GM12878 (cell line): ENCODE results near the gene COL18A1. TPM values are rescaled to one million over a fixed set of nuclear protein-coding genes. Genes with fewer than 3 reads are reported as not detected.

Experiments used
- ATAC-seq: fragments of 200-7000 bp; cut with Tn5 transposase; 3 replicates; pipeline ENCODE4 v1.9.1; 2020; ENCODE audit warnings: mild to moderate bottlenecking, moderate library complexity
- BruUV-seq: library from RNA; stranded (reverse); fragments of 400-500 nt; replicated peaks from 2 replicates; lab custom pipeline; 2021; lab: Mats Ljungman, UMichigan
- CTCF ChIA-PET: fragments of 300-600 bp; sonication (Branson Sonifier 250); formaldehyde crosslinking; extraction: SDS; loops from one replicate; lab custom pipeline; 2021; ENCODE audit warnings: inconsistent platforms; lab: Yijun Ruan, JAX
- POLR2A ChIA-PET: fragments of 350-600 bp; formaldehyde crosslinking; extraction: SDS; loops from one replicate; lab custom pipeline; 2021; ENCODE audit warnings: inconsistent platforms; lab: Charles Lee
- RAD21 ChIA-PET: fragments of 300-600 bp; sonication (Branson Sonifier 250); formaldehyde crosslinking; loops from one replicate; lab custom pipeline; 2023; ENCODE audit warnings: antibody characterized with exemption; ENCODE audit not compliant: unreplicated experiment; lab: Charles Lee
- SMC1A ChIA-PET: fragments of 300-600 bp; sonication (Branson Sonifier 250); formaldehyde crosslinking; loops from one replicate; lab custom pipeline; 2023; ENCODE audit not compliant: unreplicated experiment, uncharacterized antibody; lab: Charles Lee
- DNase-seq: peaks from one replicate; pipeline ENCODE4 v3.0.0-alpha.2; 2011; ENCODE audit warnings: low read depth, low spot score
- FAIRE-seq: peaks from 3 replicates; lab custom pipeline; 2011; peaks lifted over from hg19 to GRCh38; lab: Jason Lieb, UNC
- H2AFZ ChIP-seq: 2 replicates; pipeline ENCODE4 v1.6.0; 2011; ENCODE audit warnings: low read depth, low read length, control low read depth; ENCODE audit not compliant: control insufficient read depth
- H3K27ac ChIP-seq: 2 replicates; pipeline ENCODE4 v1.5.1; 2011; ENCODE audit warnings: control low read depth; ENCODE audit not compliant: control insufficient read depth, insufficient read depth
- H3K27me3 ChIP-seq, 2 experiments: replicated peaks in 1 of 2; 2 replicates each; pipeline versions ENCODE4 v1.6.0 to v1.6.1; 2011; ENCODE audit warnings: low read length in 1 of 2; ENCODE audit not compliant: control insufficient read depth in 2 of 2, insufficient read depth in 2 of 2
- H3K36me3 ChIP-seq, 2 experiments: 2 replicates each; pipeline ENCODE4 v1.5.1; 2011; ENCODE audit warnings: low read length in 1 of 2; ENCODE audit not compliant: control insufficient read depth in 2 of 2, insufficient read depth in 2 of 2
- H3K4me1 ChIP-seq: 2 replicates; pipeline ENCODE4 v1.6.1; 2011; ENCODE audit warnings: mild to moderate bottlenecking, low read length, moderate library complexity, mixed read lengths; ENCODE audit not compliant: control insufficient read depth, insufficient read depth
- H3K4me2 ChIP-seq: 2 replicates; pipeline ENCODE4 v1.6.0; 2011; ENCODE audit warnings: control low read depth; ENCODE audit not compliant: control insufficient read depth, insufficient read depth
- H3K4me3 ChIP-seq: fragments of 200-600 bp; sonication (generic); 2 replicates; pipeline ENCODE4 v1.5.1; 2016
- H3K79me2 ChIP-seq: 2 replicates; pipeline ENCODE4 v1.6.0; 2011; ENCODE audit warnings: low read length; ENCODE audit not compliant: control insufficient read depth, insufficient read depth
- H3K9ac ChIP-seq: 2 replicates; pipeline ENCODE4 v1.8.0; 2011; ENCODE audit warnings: low read length, control low read depth, mixed read lengths; ENCODE audit not compliant: control insufficient read depth, insufficient read depth
- H3K9me3 ChIP-seq: replicated peaks from 3 replicates; pipeline ENCODE4 v1.5.1; 2011; ENCODE audit warnings: mild to moderate bottlenecking, low read length; ENCODE audit not compliant: control insufficient read depth, insufficient read depth
- H4K20me1 ChIP-seq: 2 replicates; pipeline ENCODE4 v1.6.0; 2011; ENCODE audit not compliant: control insufficient read depth, insufficient read depth
- BHLHE40 ChIP-seq, 2 experiments: fragments of 450-650 bp in 1 of 2; IDR thresholded peaks; 2 replicates each; pipeline ENCODE4 v1.6.1; 2011 to 2017; ENCODE audit warnings: low read depth in 2 of 2, borderline replicate concordance in 1 of 2, improper control_type of control experiment in 1 of 2, low read length in 1 of 2, mild to moderate bottlenecking in 1 of 2
- GABPA ChIP-seq: IDR thresholded peaks from 2 replicates; pipeline ENCODE4 v1.6.1; 2014; ENCODE audit warnings: antibody characterized with exemption, low read depth, mild to moderate bottlenecking, inconsistent platforms
- KDM1A ChIP-seq: fragments of 200-600 bp; sonication (generic); IDR thresholded peaks from 2 replicates; pipeline ENCODE4 v1.6.1; 2016; ENCODE audit warnings: borderline replicate concordance
- MTA2 ChIP-seq: fragments of 450-650 bp; IDR thresholded peaks from 2 replicates; pipeline ENCODE4 v1.6.1; 2016; ENCODE audit warnings: low read depth, mild to moderate bottlenecking, moderate library complexity
- NFYB ChIP-seq: IDR thresholded peaks from 2 replicates; pipeline ENCODE4 v1.6.1; 2011; ENCODE audit warnings: low read depth, mild to moderate bottlenecking, low read length, improper control_type of control experiment, moderate library complexity; ENCODE audit not compliant: insufficient read depth
- PAX5 ChIP-seq: IDR thresholded peaks from 2 replicates; pipeline ENCODE4 v1.6.1; 2011; ENCODE audit warnings: low read depth, low read length, borderline replicate concordance
- RAD51 ChIP-seq: fragments of 450-650 bp; IDR thresholded peaks from 2 replicates; pipeline ENCODE4 v1.6.1; 2016; ENCODE audit warnings: moderate library complexity, mild to moderate bottlenecking, inconsistent platforms
- RFX5 ChIP-seq: IDR thresholded peaks from 2 replicates; pipeline ENCODE4 v1.6.1; 2011; ENCODE audit warnings: low read depth, low read length, improper control_type of control experiment
- STAT1 ChIP-seq: fragments of 450-650 bp; conservative IDR thresholded peaks from 2 replicates; pipeline ENCODE4 v1.6.1; 2014; ENCODE audit warnings: antibody characterized with exemption, mild to moderate bottlenecking
- TCF12 ChIP-seq: IDR thresholded peaks from 2 replicates; pipeline ENCODE4 v1.6.1; 2011; ENCODE audit warnings: low read depth, mild to moderate bottlenecking, low read length
- TCF3 ChIP-seq: IDR thresholded peaks from 2 replicates; pipeline ENCODE4 v1.6.1; 2012; ENCODE audit warnings: low read depth, mild to moderate bottlenecking, low read length, borderline replicate concordance; ENCODE audit not compliant: insufficient read depth
- WGBS: methylation state at CpG from one replicate; pipeline ENCODE4 v1.1.6; 2016; ENCODE audit warnings: low lambda C conversion rate; ENCODE audit not compliant: insufficient replicate concordance, insufficient coverage; ENCODE audit errors: missing lambda C conversion rate; 5-methylcytosine and 5-hydroxymethylcytosine counted together
- in situ Hi-C: fragments of 300-500 bp; cut with MboI; formaldehyde crosslinking; loops from 9 replicates; pipeline ENCODE4 v1.14.3; 2018; ENCODE audit warnings: mixed read lengths
- intact Hi-C: fragments of 100-400 bp; cut with micrococcal nuclease; formaldehyde crosslinking; loops from one replicate; pipeline ENCODE4 v1.14.2; 2022; ENCODE audit not compliant: unreplicated experiment
- polyA plus RNA-seq, 11 experiments: library from polyadenylated mRNA; depleted of rRNA in 4 of 11; unstranded in 6 of 11; stranded (reverse) in 5 of 11; fragments of >200 nt; fragmentation: Nextera tagmentation in 4 of 11; fragmentation: Illumina TruSeq in 1 of 11; extraction: Ambion mirVana in 4 of 11; extraction: Trizol in 1 of 11; gene quantifications; 1 replicate in 1 of 11; 2 replicates in 10 of 11; pipeline versions ENCODE4 v1.2.1 to v1.2.3, GENCODE V29; 2011 to 2016; ENCODE audit warnings: inconsistent platforms in 2 of 11, missing spikeins in 2 of 11, low read depth in 1 of 11
- total RNA-seq, 4 experiments: library from RNA; depleted of rRNA in 3 of 4; stranded (reverse); fragments of >200 nt in 3 of 4; fragmentation: Illumina TruSeq in 1 of 4; extraction: Trizol in 1 of 4; gene quantifications; 2 replicates each; pipeline versions ENCODE4 v1.2.1 to v1.2.3, GENCODE V29; 2013 to 2021
- TF ChIP-seq, protein P1 (sequence below): fragments of 450-650 bp; IDR thresholded peaks from 2 replicates; pipeline ENCODE4 v1.6.1; 2017; ENCODE audit warnings: mild to moderate bottlenecking, low read depth, inconsistent platforms; ENCODE audit not compliant: poor library complexity, severe bottlenecking
- TF ChIP-seq, protein P2 (sequence below): fragments of 450-650 bp; IDR thresholded peaks from 2 replicates; pipeline ENCODE4 v1.6.1; 2016; ENCODE audit warnings: mild to moderate bottlenecking

The COL18A1 gene
- total and polyA plus RNA-seq, 10 of the 15 experiments (the other 5 are each of a cell fraction or from before 2014, with no cell fraction given): under 0.01 to 0.49 (median 0.09) TPM; not detected in 3

DNA sequence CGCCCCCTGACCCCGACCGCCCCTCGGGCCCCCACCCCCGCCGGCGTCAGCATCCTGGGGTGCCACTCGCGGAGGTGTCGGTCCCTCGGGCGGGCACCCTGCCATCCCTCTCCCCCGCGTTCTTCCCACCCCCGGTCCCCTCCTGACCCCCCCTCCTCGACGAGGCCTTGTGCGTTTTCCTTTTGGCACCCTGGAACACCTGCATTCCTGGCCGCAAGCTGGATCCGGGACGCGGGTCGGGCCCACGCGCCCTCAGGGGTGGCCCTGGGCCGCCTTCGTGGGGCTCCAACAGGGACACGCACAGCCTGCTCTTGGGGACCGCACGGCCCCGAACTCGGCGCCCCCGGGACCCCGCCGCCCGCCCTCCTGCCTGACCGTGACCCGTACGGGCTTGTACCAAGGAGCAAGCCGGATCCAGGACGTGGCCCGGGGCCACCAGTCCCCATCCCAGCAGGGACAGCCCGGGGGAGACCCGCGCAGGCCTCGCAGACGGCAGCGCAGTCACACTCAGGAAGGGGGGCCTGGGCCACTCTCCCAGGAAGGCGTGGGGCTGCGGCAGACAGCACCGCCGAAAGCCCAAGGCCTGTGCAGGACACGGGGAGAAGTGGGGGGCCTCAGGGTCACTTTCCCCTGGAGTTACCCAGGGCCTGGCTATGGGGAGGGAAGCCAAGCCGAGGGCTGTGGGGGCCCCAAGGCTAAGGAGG, 137.9 kb downstream of the COL18A1 start:
- Histone ChIP-seq H2AFZ (peak overlapping the region; percentile 23), H4K20me1 (no peaks in the 10 kb centered on the region), H3K4me1 (peaks cover 12% of the 10 kb centered on the region), H3K79me2 (peaks cover 33% of the 10 kb centered on the region), H3K9ac (peak overlapping the region; percentile 69), H3K4me3 (peak overlapping the region; percentile 78), H3K27ac (peak overlapping the region; percentile 33), H3K9me3 (no peaks in the 10 kb centered on the region), H3K4me2 (peak overlapping the region; percentile 89), H3K27me3 (no peaks in the 10 kb centered on the region), H3K36me3 (peaks cover 0 to 3% of the 10 kb centered on the region in 2 experiments; a peak in 1 of 4 replicates)
- POLR2A ChIA-PET: interaction anchor here (0.6 to 1.3 kb wide), 3 partner anchors 13 to 305 kb away, joined by 3 to 4 read pairs (median 3); no protein-coding TSS in a partner anchor
- SMC1A ChIA-PET: no interaction called here
- ATAC-seq: peak; percentile 9
- DNase-seq: no peak
- intact Hi-C loops: loop anchor here (10.0 kb wide), 1 partner anchor 68 kb away; no protein-coding TSS in a partner anchor
- TF ChIP-seq GABPA (no peak), STAT1 (no peak), RAD51 (no peak), RFX5 (no peak), KDM1A (no peak), MTA2 (no peak), TCF3 (no peak), PAX5 (no peak), TCF12 (no peak), BHLHE40 (IDR thresholded peaks at IDR 0.05; ENCODE audit: borderline replicate concordance in 1 of 2, low read depth in 2 of 2, low read length in 1 of 2) (no peak), NFYB (no peak)
- TF ChIP-seq, protein P1, sequence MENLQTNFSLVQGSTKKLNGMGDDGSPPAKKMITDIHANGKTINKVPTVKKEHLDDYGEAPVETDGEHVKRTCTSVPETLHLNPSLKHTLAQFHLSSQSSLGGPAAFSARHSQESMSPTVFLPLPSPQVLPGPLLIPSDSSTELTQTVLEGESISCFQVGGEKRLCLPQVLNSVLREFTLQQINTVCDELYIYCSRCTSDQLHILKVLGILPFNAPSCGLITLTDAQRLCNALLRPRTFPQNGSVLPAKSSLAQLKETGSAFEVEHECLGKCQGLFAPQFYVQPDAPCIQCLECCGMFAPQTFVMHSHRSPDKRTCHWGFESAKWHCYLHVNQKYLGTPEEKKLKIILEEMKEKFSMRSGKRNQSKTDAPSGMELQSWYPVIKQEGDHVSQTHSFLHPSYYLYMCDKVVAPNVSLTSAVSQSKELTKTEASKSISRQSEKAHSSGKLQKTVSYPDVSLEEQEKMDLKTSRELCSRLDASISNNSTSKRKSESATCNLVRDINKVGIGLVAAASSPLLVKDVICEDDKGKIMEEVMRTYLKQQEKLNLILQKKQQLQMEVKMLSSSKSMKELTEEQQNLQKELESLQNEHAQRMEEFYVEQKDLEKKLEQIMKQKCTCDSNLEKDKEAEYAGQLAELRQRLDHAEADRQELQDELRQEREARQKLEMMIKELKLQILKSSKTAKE: no peak
- TF ChIP-seq, protein P2, sequence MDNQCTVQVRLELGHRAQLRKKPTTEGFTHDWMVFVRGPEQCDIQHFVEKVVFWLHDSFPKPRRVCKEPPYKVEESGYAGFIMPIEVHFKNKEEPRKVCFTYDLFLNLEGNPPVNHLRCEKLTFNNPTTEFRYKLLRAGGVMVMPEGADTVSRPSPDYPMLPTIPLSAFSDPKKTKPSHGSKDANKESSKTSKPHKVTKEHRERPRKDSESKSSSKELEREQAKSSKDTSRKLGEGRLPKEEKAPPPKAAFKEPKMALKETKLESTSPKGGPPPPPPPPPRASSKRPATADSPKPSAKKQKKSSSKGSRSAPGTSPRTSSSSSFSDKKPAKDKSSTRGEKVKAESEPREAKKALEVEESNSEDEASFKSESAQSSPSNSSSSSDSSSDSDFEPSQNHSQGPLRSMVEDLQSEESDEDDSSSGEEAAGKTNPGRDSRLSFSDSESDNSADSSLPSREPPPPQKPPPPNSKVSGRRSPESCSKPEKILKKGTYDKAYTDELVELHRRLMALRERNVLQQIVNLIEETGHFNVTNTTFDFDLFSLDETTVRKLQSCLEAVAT: no peak
- RAD21 ChIA-PET: interaction anchor here (0.7 kb wide), 1 partner anchor 959 kb away, joined by 6 read pairs; no protein-coding TSS in a partner anchor
- in situ Hi-C loops: no loop called here
- no TSS peak for BruUV-seq
- CTCF ChIA-PET: interaction anchor here (0.6 kb wide), 1 partner anchor 9 kb away, joined by 3 read pairs; no protein-coding TSS in a partner anchor
- WGBS: 53% methylated on average over 38 of the region's 55 CpGs
- FAIRE-seq: no peak
